GM18505 (cell line): ENCODE measurements around the gene MYO1F.
"Not testable (repeated sequence)": the region's sequence is repeated elsewhere in the genome, so short reads cannot be mapped to it uniquely, and the experiment has no call there.

Experiments
- ATAC-seq: cut with Tn5 transposase; IDR thresholded peaks from one replicate; pipeline ENCODE4 v1.9.1; 2021; ENCODE audit not compliant: unreplicated experiment
- POLR2A ChIP-seq: IDR thresholded peaks from 4 replicates; pipeline ENCODE4 v1.6.1; 2011; ENCODE audit warnings: borderline replicate concordance; ENCODE audit not compliant: insufficient read depth, insufficient read length; ENCODE audit errors: extremely low read depth

The MYO1F gene

DNA sequence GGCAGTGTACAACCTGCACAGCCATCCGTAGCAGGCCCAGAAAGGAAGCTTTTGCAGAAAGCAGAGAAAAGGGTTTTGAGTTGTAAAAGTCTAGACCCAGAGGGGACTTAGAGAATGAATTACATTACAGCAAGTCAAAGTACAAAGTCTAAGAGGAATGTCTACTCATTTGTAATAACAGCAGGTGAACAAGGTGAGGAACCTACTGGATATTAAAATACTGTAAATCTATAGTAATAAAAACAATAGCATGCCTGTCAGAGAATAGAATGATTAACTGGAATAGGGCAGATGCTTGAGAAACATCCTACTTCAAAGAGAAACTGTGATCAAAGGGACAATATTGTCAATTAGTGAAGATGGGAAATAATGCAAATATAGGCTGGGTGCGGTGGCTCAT lies 45.0 kb downstream of the MYO1F start:
- no peak for ATAC-seq
- no peak for TF ChIP-seq POLR2A

DNA sequence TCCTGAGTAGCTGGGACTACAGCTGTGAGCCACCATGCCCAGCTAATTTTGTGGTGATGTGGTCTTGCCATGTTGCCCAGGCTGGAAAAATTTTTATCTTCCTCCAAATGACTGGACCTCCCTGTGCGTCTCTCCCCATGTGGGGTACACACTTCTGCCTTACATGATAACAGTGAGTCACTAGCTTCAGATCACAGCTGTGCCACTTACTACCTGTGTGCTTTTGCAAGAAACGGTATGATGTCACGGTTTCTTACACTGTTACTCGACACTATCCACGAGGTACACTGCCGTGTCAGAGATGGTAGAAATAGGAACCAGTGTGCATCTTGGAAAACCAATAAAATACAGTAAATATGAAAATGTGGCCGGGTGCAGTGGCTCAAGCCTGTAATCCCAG lies 45.8 kb downstream of the MYO1F start:
- no peak for TF ChIP-seq POLR2A
- ATAC-seq, result no peak

DNA sequence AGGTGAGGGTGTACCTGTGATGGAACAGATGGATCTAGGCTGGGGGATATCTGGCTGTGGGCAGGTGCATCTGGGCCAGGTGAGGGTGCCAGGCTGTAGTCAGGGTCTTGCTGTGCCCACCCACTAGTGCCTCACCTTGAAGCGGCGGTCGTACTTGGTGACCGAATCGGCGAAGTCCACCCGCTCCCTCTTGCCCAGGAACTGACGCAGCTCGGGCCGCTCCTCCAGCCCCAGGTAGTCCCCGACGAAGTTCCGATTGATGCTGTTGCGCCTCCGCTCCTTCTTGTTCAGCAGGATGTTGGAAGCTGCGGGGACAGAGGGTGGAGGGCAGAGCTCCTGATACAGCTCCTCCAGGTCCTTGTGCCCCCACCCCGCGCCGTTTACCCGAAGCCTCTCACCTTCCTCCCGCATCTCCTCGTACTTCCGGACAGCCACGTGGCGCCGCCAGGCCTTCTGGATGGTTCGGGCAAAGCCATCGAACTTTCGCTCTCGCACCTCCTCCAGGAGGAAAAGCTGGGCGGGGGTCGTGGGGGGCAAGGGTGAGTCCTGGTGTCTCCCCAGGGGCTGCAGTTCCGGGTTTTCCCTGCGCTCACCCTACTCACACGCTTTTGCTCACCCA lies 47.1 kb downstream of the MYO1F start:
- TF ChIP-seq POLR2A, result no peak
- no peak for ATAC-seq

- TF ChIP-seq POLR2A, result no peak
- no peak for ATAC-seq
Measured at GRCh38 chr19:8529369-8530006, 47.8 kb downstream of the MYO1F start.

DNA sequence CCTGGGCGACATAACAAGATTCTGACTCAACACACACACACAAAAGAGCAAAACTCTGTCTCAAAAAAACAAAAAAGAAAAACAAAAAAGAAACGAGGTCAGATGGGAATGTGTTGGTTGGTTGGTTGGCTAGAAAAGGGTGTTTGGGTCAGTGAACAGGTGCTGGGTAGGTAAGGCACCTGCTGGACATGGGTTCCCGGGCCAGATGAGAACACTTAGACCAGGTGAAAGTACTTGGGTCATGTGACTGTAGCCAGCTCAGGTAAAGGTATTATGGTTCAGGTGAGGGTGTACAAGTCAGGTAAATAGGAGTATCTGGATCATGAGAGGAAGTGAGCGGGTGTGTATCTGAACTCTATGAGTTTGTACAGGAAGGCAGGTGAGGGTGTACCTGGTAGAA lies 48.7 kb downstream of the MYO1F start:
- no peak for TF ChIP-seq POLR2A
- ATAC-seq, result no peak

DNA sequence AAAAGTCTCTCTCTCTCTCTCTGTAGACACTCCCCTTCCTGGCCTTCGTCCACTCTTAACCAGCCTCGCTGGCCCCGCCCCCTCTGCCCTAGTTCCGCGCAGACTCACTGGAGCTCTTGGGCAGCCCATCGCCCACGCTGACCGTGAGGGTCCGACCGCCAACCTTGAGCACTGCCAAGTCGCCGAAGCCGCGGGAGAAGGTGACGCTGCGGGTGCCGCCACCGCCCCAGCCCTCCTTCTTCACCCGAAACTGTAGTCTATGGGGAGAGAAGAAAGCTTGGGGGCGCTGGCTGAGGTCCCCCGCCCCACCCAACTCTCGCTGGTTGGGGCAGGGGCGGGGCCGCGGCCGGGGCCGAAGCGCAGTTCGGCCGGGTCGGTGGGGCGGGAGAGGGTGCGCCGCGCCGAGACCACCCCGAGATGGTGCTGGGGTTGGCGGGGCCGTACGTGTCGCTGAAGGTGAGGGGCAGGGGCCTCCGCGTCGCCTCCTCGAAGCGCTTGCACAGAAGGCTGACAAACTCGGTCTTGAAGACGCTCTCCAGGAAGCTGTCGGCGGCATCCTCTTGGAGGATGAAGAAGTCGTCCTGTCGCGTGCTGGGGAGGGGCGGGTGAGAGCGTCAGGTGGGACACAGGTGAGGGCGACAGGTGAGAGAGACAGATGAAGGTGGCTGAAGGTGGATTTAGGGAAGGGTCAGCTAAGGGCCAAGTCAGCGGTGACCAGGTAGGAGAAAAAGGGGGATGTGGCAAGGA lies 50.7 kb downstream of the MYO1F start:
- no peak for TF ChIP-seq POLR2A
- no peak for ATAC-seq

GRCh38 chr19:8525401-8525684 lies 51.9 kb downstream of the MYO1F start:
- no peak for TF ChIP-seq POLR2A
- ATAC-seq, result no peak

DNA sequence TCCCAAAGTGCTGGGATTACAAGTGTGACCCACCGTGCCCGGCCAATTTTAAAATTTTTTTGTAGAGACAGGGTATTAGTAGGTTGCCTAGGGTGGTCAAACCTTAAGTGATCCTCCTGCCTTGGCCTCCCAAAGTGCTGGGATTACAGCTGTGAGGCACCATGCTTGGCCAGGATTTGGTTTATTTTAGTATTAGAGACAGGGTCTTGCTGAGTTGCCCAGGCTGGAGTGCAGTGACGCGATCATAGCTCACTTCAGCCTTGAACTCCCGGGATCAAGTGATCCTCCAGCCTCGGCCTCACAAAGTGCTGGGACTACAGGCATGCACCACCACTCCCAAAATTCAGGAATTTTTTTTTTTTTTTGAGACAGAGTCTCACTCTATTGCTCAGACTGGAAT lies 57.9 kb downstream of the MYO1F start:
- no peak for ATAC-seq
- TF ChIP-seq POLR2A, result no peak

DNA sequence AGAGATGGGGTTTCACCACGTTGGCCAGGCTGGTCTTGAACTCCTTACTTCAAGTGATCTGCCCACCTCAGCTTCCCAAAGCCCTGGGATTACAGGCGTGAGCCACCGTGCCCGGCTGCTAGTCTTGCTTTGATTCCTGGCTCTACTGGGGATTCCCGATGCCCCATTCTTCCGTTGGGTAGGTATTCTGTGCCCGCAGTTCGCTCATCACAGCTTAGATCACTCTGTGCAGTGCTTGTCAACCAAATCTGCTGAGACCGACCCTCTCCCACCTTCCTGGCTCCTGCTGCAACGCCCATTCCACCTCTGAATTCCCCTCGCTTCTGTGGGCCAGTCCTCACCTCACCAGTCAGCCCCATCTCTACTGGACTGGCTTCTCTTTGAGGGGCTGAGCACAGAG lies 58.7 kb downstream of the MYO1F start:
- no peak for TF ChIP-seq POLR2A
- no peak for ATAC-seq

DNA sequence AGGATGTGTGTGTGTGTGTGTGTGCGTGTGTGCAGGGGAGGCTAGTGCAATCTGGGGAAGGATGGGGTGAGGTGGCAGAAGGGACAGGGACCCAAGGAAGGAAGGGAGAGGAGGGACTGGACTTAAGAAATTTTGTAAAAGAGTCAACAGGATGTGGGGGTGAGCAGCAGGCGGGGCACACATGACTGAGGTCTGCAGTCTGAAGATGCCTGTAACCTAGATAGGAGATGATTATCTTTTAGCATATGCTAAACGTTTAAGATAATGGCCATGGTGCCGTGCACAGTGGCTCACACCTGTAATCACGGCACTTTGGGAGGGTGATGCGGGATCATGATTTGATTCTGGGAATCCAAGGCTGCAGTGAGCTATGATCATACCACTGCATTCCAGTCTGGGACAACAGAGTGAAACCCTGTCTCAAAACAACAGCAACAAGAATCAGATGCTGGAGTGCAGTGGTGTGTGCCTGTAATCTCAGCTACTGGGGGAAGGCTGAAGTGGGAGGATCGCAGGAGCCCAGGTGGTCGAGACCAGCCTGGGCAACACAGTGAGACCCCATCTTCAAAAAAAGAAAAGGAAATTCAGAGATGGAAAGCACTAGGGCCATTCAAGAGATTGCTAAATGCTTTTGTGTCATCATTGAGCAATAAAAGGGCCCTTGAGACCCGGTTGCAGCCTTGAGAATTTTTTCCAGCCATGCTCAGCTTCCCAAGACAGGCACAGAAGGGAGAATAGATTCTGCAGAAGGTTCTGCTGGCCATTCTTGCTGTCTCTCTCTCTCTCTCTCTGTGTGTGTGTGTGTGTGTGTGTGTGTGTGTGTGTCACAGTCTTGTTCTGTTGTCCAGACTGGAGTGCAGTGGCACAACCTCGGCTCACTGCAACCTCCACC lies 59.4 kb downstream of the MYO1F start:
- no peak for ATAC-seq
- no peak for TF ChIP-seq POLR2A

DNA sequence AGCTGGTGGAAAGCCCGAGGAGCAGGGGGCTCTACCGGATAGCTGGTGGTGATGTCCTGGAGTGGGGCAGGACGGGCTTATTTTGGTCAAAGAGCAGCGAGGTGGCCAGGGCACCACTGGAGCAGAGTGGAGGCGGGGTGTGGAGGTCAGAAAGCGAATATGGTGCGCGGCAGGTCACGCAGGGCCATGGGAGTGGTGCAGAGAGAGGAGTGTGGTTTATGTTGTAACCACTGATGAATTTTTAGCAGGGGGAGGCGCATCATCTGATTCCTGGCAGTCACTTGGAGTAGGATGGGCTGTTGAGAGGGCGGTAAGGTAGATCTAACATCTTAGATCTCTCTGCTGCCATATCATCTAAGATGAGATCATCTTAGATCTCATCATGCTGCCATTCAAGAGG lies 61.9 kb downstream of the MYO1F start:
- ATAC-seq, result no peak
- TF ChIP-seq POLR2A, result no peak

DNA sequence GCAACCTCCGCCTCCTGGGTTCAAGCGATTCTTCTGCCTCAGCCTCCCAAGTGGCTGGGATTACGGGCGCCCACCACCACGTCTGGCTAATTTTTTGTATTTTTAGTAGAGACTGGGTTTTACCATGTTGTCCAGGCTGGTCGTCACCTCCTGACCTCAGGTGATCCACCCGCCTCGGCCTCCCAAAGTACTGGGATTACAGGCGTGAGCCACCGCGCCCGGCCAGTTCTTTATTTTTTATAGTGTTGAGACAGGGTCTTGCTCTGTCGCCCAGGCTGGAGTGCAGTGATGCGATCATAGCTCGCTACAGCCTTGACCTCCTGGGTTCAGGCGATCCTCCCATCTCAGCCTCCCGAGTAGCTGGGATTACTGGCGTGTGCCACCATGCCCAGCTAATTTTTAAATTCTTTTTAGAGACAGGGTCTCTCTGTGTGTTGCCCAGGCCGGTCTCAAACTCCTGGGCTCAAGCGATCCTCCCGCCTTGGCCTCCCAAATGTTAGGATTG lies 62.7 kb downstream of the MYO1F start:
- not testable (repeated sequence) for ATAC-seq
